Brain microvascular endothelial cell (primary cell): ENCODE data around the gene SERPINB8.

Experiments used
- DNase-seq: peaks from one replicate; pipeline ENCODE4 v3.0.0-alpha.2; 2020
- H3K27ac ChIP-seq: fragments of 250-450 bp; sonication (Bioruptor Pico); 2 replicates; pipeline ENCODE4 v1.5.1; 2020; ENCODE audit warnings: mild to moderate bottlenecking, moderate library complexity
- H3K27me3 ChIP-seq: fragments of 250-450 bp; sonication (Bioruptor Pico); replicated peaks from 2 replicates; pipeline ENCODE4 v1.5.1; 2020; ENCODE audit warnings: mild to moderate bottlenecking
- H3K36me3 ChIP-seq: fragments of 250-450 bp; sonication (Bioruptor Pico); replicated peaks from 2 replicates; pipeline ENCODE4 v1.5.1; 2020; ENCODE audit warnings: mild to moderate bottlenecking
- H3K4me3 ChIP-seq: 2 replicates; pipeline ENCODE4 v1.5.1; 2011; ENCODE audit warnings: low read depth, mild to moderate bottlenecking, control low read depth, low read length, moderate library complexity
- CTCF ChIP-seq: IDR thresholded peaks from 2 replicates; pipeline ENCODE4 v1.5.1; 2011; ENCODE audit warnings: low read depth, mild to moderate bottlenecking, moderate library complexity, low read length, control low read depth, inconsistent platforms; ENCODE audit errors: missing control alignments
- in situ Hi-C: cut with HindIII; loops from 2 replicates; pipeline ENCODE4 v1.10.0; 2017; ENCODE audit warnings: low sequenced_read_pairs, low pct_ligation_motif_present

Gene SERPINB8

DNA sequence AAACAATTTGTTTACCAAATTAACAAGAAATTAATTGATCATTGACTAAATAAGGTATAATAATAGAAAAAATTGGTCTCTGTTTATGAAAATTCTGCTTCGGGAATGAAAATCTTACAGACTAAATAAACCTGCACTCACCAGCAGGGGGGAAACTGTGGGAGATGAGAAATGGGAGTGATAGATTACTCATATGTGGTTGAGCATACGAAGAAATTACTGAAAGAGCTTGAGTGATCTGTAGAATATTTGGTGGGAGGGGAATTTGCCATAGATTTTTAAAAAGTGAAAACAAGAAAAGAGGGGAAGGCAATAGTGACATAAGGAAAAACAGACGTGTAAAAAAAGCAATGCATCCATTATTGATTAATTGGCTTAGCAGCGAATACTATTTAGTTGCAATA, 18.6 kb upstream of the SERPINB8 start:
- Histone ChIP-seq H3K4me3 (no peak overlapping the region), H3K27ac (no peak overlapping the region), H3K27me3 (no peaks in the 10 kb centered on the region), H3K36me3 (no peaks in the 10 kb centered on the region)
- peak; percentile 60 for TF ChIP-seq CTCF
- in situ Hi-C loops = no loop called here
- peak; percentile 45 for DNase-seq

DNA sequence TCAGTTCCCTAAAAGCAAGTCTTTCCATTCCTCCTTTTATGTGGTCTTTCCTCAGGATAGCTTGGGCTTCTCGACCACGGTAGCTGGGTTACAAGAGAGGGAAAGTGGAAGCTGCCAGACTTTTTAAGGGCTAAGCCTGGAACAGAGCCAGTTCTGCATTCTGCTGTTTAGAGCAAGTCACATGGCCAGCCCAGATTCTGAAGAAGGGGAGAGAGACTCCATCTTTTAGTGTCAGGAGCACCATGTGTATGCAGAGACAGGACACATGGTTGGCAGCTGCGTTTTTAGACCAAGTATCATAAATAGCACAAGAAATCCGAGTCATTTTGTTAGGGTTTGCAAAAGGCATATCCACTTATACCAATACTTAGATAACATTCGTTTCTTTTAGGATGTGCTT, 16.1 kb upstream of the SERPINB8 start:
- no peak overlapping the region for H3K4me3 ChIP-seq
- TF ChIP-seq CTCF = no peak
- in situ Hi-C loops = no loop called here
- no peaks in the 10 kb centered on the region for H3K36me3 ChIP-seq
- H3K27me3 ChIP-seq = no peaks in the 10 kb centered on the region
- H3K27ac ChIP-seq = no peak overlapping the region
- DNase-seq = no peak

GRCh38 chr18:63956755-63957154, 13.1 kb upstream of the SERPINB8 start:
- no peak for DNase-seq
- no peak for TF ChIP-seq CTCF
- Histone ChIP-seq H3K36me3 (no peaks in the 10 kb centered on the region), H3K4me3 (no peak overlapping the region), H3K27ac (no peak overlapping the region), H3K27me3 (no peaks in the 10 kb centered on the region)
- in situ Hi-C loops = no loop called here

GRCh38 chr18:63960891-63961290, 9.0 kb upstream of the SERPINB8 start:
- no peak for DNase-seq
- in situ Hi-C loops = no loop called here
- Histone ChIP-seq H3K27ac (no peak overlapping the region), H3K27me3 (no peaks in the 10 kb centered on the region), H3K4me3 (no peak overlapping the region), H3K36me3 (no peaks in the 10 kb centered on the region)
- TF ChIP-seq CTCF = no peak

DNA sequence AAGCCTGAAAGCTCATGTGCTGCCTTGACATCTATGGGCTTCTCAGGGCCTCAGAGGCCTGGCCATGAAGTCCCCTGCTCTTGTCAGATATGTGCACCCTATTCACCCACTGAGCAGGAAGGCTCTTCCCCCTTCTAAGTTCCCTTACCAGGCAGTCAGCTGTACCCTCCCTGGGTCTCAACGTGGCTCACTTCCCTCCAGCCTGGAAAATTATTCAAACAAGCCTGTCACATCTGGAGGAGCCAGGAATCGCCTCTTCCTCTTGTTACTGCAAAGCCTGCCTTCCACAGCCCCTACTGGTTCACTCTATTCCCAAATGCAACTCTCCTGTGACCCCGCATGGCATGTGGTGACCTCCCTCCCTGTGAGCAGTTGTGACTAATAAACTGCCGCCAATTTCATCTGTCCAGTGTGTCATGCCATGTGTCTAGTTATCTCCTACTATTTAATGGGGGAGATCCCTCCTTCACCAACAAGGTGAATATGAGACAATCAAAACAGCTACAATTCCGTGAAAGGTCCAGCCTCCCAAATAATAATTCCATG, 8.4 kb upstream of the SERPINB8 start:
- H3K27me3 ChIP-seq = no peaks in the 10 kb centered on the region
- H3K4me3 ChIP-seq = no peak overlapping the region
- TF ChIP-seq CTCF = no peak
- no peaks in the 10 kb centered on the region for H3K36me3 ChIP-seq
- no peak overlapping the region for H3K27ac ChIP-seq
- no peak for DNase-seq
- in situ Hi-C loops = no loop called here

- Histone ChIP-seq H3K36me3 (no peaks in the 10 kb centered on the region), H3K27me3 (no peaks in the 10 kb centered on the region), H3K4me3 (no peak overlapping the region), H3K27ac (no peak overlapping the region)
- no peak for DNase-seq
- no peak for TF ChIP-seq CTCF
- in situ Hi-C loops = no loop called here
These were observed 7.7 kb upstream of the SERPINB8 start for GRCh38 chr18:63962137-63962536.
